Measurements from ENCODE around the gene KRTAP29-1.
"Not testable (repeated sequence)": the region's sequence is repeated elsewhere in the genome, so short reads cannot be mapped to it uniquely, and the experiment has no call there.

KRTAP29-1 gene

DNA sequence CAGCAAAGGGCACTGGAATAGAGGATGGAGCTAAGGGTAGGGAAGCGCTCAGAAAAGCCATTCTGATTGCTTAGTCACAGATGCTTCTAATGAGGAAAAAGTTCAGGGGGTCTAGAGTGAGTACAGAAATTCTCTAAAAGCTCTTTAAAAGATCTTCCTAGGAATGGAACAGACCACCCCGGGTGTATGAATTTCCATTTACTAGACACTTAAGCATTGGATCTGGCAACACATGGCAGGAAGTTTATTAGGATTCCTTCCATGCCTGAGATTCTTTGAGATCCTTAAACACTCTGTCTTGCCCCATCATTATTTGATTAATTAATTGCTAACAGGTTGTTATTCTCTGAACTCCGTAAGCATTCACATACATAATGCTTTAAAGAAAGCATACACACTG, 18.6 kb downstream of the KRTAP29-1 start:
- CTCF ChIA-PET = no interaction called here
- TF ChIP-seq, protein P1, sequence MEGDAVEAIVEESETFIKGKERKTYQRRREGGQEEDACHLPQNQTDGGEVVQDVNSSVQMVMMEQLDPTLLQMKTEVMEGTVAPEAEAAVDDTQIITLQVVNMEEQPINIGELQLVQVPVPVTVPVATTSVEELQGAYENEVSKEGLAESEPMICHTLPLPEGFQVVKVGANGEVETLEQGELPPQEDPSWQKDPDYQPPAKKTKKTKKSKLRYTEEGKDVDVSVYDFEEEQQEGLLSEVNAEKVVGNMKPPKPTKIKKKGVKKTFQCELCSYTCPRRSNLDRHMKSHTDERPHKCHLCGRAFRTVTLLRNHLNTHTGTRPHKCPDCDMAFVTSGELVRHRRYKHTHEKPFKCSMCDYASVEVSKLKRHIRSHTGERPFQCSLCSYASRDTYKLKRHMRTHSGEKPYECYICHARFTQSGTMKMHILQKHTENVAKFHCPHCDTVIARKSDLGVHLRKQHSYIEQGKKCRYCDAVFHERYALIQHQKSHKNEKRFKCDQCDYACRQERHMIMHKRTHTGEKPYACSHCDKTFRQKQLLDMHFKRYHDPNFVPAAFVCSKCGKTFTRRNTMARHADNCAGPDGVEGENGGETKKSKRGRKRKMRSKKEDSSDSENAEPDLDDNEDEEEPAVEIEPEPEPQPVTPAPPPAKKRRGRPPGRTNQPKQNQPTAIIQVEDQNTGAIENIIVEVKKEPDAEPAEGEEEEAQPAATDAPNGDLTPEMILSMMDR (IDR thresholded peaks at IDR 0.05; ENCODE audit: control extremely low read depth, extremely low read depth, low read depth, missing control alignments) = no peak
- POLR2A ChIA-PET = no interaction called here
- DNase-seq (ENCODE audit: extremely low spot score) = no peak

DNA sequence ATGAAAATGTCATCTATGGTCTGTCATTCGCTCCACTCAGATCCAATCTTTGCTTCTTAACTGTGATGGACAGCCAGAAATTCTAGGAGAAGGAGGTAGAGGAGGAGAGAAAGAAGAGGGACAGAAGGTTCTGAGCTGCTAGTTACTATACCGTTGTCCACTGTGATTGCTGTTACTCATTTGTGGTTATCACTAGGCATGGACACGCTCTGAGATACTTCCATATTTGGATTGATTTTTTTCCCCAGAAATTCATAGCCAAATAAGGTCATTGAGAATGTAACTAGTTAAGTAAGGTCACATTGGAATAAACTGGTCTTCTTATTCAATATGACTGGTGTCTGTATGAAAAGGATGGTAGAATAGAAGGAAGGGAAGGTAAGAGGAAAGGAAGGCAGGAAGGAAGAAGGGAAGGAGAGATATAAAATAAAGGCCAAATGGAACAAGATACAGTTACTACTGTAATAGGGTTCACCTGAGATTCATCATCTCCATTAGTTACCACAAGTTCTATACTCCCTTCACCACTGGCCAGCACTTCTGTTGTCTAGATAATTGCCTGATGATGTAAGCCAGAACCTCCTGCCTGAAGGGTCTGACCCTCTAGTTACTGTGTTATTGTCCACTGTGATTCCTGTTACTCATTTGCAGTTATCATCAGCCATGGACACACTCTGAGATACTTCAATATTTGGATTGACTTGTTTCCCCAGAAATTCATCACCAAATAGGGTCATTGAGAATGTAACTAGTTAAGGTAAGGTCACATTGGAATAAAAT, 24.3 kb downstream of the KRTAP29-1 start:
- TF ChIP-seq, protein P1 (IDR thresholded peaks at IDR 0.05; ENCODE audit: control extremely low read depth, extremely low read depth, low read depth, missing control alignments) = no peak
- ChIA-PET CTCF (interaction anchor here (1.5 kb wide), 1 partner anchor 15 kb away, joined by 3 read pairs; no protein-coding TSS in a partner anchor), POLR2A (no interaction called here)
- DNase-seq (ENCODE audit: extremely low spot score) = no peak

DNA sequence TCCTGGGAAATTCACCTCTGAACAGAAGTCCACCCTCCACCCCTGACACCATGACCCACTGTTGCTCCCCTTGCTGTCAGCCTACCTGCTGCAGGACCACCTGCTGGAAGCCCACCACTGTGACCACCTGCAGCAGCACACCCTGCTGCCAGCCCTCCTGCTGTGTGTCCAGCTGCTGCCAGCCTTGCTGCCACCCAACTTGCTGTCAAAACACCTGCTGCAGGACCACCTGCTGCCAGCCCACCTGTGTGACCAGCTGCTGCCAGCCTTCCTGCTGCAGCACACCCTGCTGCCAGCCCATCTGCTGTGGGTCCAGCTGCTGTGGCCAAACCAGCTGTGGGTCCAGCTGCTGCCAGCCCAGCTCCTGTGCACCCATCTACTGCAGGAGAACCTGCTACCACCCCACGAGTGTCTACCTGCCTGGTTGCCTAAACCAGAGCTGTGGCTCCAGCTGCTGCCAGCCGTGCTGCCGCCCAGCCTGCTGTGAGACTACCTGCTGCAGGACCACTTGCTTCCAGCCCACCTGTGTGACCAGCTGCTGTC, 26.9 kb downstream of the KRTAP29-1 start, which contains the start of gene KRTAP9-7:
KRTAP9-7 (plus strand) TSS at position 51 of the 543 bp plus-strand sequence; CDS start at position 51, 0 bp downstream.
- CTCF ChIA-PET = interaction anchor here (1.0 to 1.2 kb wide), 2 partner anchors 15 to 17 kb away, joined by 3 read pairs; no protein-coding TSS in a partner anchor
- POLR2A ChIA-PET = not testable (repeated sequence)

DNA sequence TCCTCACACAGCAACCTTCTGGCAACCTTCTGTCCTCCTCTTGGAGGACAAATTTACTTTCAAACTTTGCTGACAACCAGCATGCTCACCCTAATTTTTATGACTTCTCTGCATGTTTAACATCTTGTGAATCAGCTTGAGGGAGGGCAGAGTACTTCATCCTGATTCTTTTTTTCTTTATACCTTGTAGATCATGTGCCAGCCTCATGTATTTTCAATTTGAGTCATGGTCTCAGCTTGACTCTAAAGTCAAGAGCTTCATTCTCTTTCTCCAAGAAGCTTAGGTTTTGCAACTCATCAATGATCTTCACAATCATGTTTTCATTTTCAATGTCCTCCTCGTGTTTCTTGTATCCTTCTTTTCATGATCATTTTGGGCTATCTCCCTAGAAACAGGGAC, 30.8 kb downstream of the KRTAP29-1 start:
- CTCF ChIA-PET = no interaction called here
- no peak for DNase-seq (ENCODE audit: extremely low spot score)
- TF ChIP-seq, protein P1 (IDR thresholded peaks at IDR 0.05; ENCODE audit: control extremely low read depth, extremely low read depth, low read depth, missing control alignments) = no peak
- POLR2A ChIA-PET = no interaction called here

More for the DNA sequence above, 26.9 kb downstream of the KRTAP29-1 start, which contains the start of gene KRTAP9-7:
- DNase-seq (ENCODE audit: extremely low spot score) = not testable (repeated sequence)

DNA sequence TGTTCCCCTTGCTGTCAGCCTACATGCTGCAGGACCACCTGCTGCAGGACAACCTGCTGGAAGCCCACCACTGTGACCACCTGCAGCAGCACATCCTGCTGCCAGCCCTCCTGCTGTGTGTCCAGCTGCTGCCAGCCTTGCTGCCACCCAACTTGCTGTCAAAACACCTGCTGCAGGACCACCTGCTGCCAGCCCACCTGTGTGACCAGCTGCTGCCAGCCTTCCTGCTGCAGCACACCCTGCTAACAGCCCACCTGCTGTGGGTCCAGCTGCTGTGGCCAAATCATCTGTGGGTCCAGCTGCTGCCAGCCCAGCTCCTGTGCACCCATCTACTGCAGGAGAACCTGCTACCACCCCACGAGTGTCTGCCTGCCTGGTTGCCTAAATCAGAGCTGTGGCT, 31.3 kb downstream of the KRTAP29-1 start:
- CTCF ChIA-PET; POLR2A ChIA-PET; DNase-seq (ENCODE audit: extremely low spot score): not testable (repeated sequence)

DNA sequence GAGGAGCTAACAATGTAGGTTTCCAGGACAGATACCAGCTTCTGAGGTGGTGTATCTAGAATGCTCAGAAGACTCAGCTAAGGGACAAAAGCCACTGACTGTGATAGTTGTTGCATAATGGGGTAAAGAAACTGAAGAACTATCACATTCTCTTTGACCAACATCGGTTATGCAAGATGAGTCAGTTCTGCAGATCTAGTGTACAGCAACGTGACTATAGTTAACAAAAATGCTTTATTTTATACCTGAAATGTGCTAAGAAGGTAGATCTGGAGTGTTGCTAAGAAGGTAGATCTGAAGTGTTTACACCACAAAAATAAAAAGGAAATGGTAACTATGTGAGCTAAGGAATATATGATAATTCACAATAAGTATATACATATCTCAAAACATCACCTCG, 34.9 kb downstream of the KRTAP29-1 start:
- DNase-seq (ENCODE audit: extremely low spot score) = no peak
- TF ChIP-seq, protein P1 (IDR thresholded peaks at IDR 0.05; ENCODE audit: control extremely low read depth, extremely low read depth, low read depth, missing control alignments) = no peak
- POLR2A ChIA-PET = no interaction called here
- CTCF ChIA-PET = no interaction called here

DNA sequence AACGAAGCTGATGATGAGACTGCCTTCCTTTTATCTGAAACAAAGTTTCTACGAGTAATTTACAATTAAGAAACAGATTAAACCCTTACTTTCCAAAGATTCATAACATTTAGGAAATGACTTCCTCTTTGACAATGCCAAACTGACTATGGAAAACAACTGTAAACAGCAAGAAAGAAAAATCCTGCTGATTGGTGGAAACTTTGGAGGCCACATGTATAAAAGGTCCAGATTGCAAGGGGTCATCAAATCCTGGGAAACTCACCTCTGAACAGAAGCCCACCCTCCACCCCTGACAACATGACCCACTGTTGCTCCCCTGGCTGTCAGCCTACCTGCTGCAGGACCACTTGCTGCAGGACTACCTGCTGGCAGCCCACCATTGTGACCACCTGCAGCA, 37.6 kb downstream of the KRTAP29-1 start, which contains the start of gene KRTAP9-6:
KRTAP9-6 (plus strand) TSS at position 301 of the 400 bp plus-strand sequence; CDS start at position 301, 0 bp downstream.
- DNase-seq (ENCODE audit: extremely low spot score) = no peak
- ChIA-PET CTCF (interaction anchor here (1.4 kb wide), 1 partner anchor 12 kb away, joined by 3 read pairs; no protein-coding TSS in a partner anchor), POLR2A (no interaction called here)
- TF ChIP-seq, protein P1 (IDR thresholded peaks at IDR 0.05; ENCODE audit: control extremely low read depth, extremely low read depth, low read depth, missing control alignments) = no peak

All from GM10248 (cell line).